PC-9 (cell line): ENCODE data around the gene STAU1. TPM values are rescaled to one million over a fixed set of nuclear protein-coding genes. Genes with fewer than 3 reads are reported as not detected.

Experiments used
- BruUV-seq: library from RNA; stranded (reverse); fragments of 400-500 nt; replicated peaks from 2 replicates; lab custom pipeline; 2021; lab: Mats Ljungman, UMichigan
- CTCF ChIA-PET: fragments of 300-600 bp; sonication (Branson Sonifier 250); formaldehyde crosslinking; loops from one replicate; lab custom pipeline; 2022; ENCODE audit warnings: antibody characterized with exemption; lab: Charles Lee
- POLR2A ChIA-PET: fragments of 300-600 bp; sonication (Branson Sonifier 250); formaldehyde crosslinking; loops from one replicate; lab custom pipeline; 2022; ENCODE audit warnings: antibody characterized with exemption; ENCODE audit not compliant: unreplicated experiment; lab: Charles Lee
- DNase-seq, 2 experiments: peaks; one replicate each; pipeline versions ENCODE4 v3.0.0 to v3.0.0-alpha.2; 2015 to 2022; ENCODE audit warnings: mixed read lengths in 1 of 2
- H2AFZ ChIP-seq: fragments of 200-600 bp; sonication (generic); 2 replicates; pipeline ENCODE4 v1.8.1; 2017; ENCODE audit warnings: antibody characterized with exemption
- H3F3A ChIP-seq: fragments of 200-600 bp; sonication (generic); 2 replicates; pipeline ENCODE4 v1.8.1; 2017; ENCODE audit warnings: antibody characterized with exemption, mild to moderate bottlenecking, low read depth; ENCODE audit not compliant: insufficient read depth
- H3K27ac ChIP-seq: fragments of 200-600 bp; sonication (generic); 2 replicates; pipeline ENCODE4 v1.6.1; 2016; ENCODE audit warnings: mixed run types
- H3K27me3 ChIP-seq: fragments of 200-600 bp; sonication (generic); 2 replicates; pipeline ENCODE4 v1.6.1; 2016; ENCODE audit warnings: low read depth, mixed run types; ENCODE audit not compliant: insufficient read depth
- H3K36me3 ChIP-seq: fragments of 200-600 bp; sonication (generic); 2 replicates; pipeline ENCODE4 v1.6.1; 2016; ENCODE audit warnings: low read depth, mixed run types
- H3K4me1 ChIP-seq: fragments of 200-600 bp; sonication (generic); replicated peaks from 2 replicates; pipeline ENCODE4 v1.6.1; 2016; ENCODE audit warnings: mixed run types; ENCODE audit not compliant: insufficient read depth
- H3K4me2 ChIP-seq: fragments of 200-600 bp; sonication (generic); 2 replicates; pipeline ENCODE4 v1.6.1; 2017; ENCODE audit warnings: mixed run types
- H3K4me3 ChIP-seq: fragments of 200-600 bp; sonication (generic); 2 replicates; pipeline ENCODE4 v1.6.1; 2016; ENCODE audit warnings: mixed run types
- H3K79me2 ChIP-seq: fragments of 200-600 bp; sonication (generic); 2 replicates; pipeline ENCODE4 v1.6.1; 2017; ENCODE audit warnings: low read depth, mixed run types
- H3K9me2 ChIP-seq: fragments of 200-600 bp; sonication (generic); 2 replicates; pipeline ENCODE4 v1.8.1; 2017; ENCODE audit warnings: mild to moderate bottlenecking; ENCODE audit not compliant: insufficient read depth
- H3K9me3 ChIP-seq: fragments of 200-600 bp; sonication (generic); 2 replicates; pipeline ENCODE4 v1.8.1; 2016; ENCODE audit warnings: low read depth; ENCODE audit not compliant: insufficient read depth
- H4K20me1 ChIP-seq: fragments of 200-600 bp; sonication (generic); 2 replicates; pipeline ENCODE4 v1.8.1; 2017; ENCODE audit not compliant: insufficient read depth
- EZH2 ChIP-seq: fragments of 200-600 bp; sonication (generic); IDR thresholded peaks from 2 replicates; pipeline ENCODE4 v1.8.0; 2017; ENCODE audit warnings: antibody characterized with exemption, low read depth
- intact Hi-C: fragments of 100-400 bp; cut with micrococcal nuclease; formaldehyde crosslinking; loops from one replicate; pipeline ENCODE4 v1.10.0; 2022; ENCODE audit not compliant: unreplicated experiment
- total RNA-seq: library from RNA; stranded (reverse); gene quantifications from 2 replicates; pipeline ENCODE4 v1.2.3, GENCODE V29; 2021
- TF ChIP-seq, protein P1 (sequence below): fragments of 200-600 bp; sonication (generic); conservative IDR thresholded peaks from 2 replicates; pipeline ENCODE4 v1.6.1; 2017; ENCODE audit warnings: mixed run types, antibody characterized with exemption, mild to moderate bottlenecking, moderate library complexity

Gene STAU1
- total RNA-seq, 1 experiment from 2014 or later, result 153 TPM

GRCh38 chr20:49187330-49187850, 744 bp downstream of the STAU1 start:
- CTCF ChIA-PET, result interaction anchor here (0.6 to 1.0 kb wide), 2 partner anchors 8 to 31 kb away, joined by 3 to 4 read pairs; no protein-coding TSS in a partner anchor
- POLR2A ChIA-PET, result no interaction called here
- H3K36me3 ChIP-seq, result peaks cover 7% of the 10 kb centered on the region; the same call in 1 of the 2 replicates
- no peaks in the 10 kb centered on the region for H3K9me3 ChIP-seq
- no peaks in the 10 kb centered on the region for H3K27me3 ChIP-seq
- H3F3A ChIP-seq, result peaks cover 4% of the 10 kb centered on the region; the same call in 1 of the 2 replicates
- H3K9me2 ChIP-seq, result no peaks in the 10 kb centered on the region
- peak overlapping the region; percentile 79 for H3K4me2 ChIP-seq
- TF ChIP-seq, protein P1, sequence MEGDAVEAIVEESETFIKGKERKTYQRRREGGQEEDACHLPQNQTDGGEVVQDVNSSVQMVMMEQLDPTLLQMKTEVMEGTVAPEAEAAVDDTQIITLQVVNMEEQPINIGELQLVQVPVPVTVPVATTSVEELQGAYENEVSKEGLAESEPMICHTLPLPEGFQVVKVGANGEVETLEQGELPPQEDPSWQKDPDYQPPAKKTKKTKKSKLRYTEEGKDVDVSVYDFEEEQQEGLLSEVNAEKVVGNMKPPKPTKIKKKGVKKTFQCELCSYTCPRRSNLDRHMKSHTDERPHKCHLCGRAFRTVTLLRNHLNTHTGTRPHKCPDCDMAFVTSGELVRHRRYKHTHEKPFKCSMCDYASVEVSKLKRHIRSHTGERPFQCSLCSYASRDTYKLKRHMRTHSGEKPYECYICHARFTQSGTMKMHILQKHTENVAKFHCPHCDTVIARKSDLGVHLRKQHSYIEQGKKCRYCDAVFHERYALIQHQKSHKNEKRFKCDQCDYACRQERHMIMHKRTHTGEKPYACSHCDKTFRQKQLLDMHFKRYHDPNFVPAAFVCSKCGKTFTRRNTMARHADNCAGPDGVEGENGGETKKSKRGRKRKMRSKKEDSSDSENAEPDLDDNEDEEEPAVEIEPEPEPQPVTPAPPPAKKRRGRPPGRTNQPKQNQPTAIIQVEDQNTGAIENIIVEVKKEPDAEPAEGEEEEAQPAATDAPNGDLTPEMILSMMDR, result no peak
- no peak for TF ChIP-seq EZH2
- H3K4me3 ChIP-seq, result peak overlapping the region; percentile 99
- H3K79me2 ChIP-seq, result peaks cover 54% of the 10 kb centered on the region
- peaks cover 47% of the 10 kb centered on the region for H4K20me1 ChIP-seq
- peak overlapping the region; percentile 16; the same call in 1 of the 2 replicates for H3K27ac ChIP-seq
- no peak for DNase-seq
- H2AFZ ChIP-seq, result peak overlapping the region; percentile 73
- intact Hi-C loops, result no loop called here
- H3K4me1 ChIP-seq, result peaks cover 7% of the 10 kb centered on the region
- no TSS peak for BruUV-seq

- TF ChIP-seq, protein P1, result no peak
- no peak for TF ChIP-seq EZH2
- H3K27ac ChIP-seq, result peak overlapping the region; percentile 16
- no peaks in the 10 kb centered on the region for H3K9me3 ChIP-seq
- ChIA-PET CTCF (interaction anchor here (1.0 kb wide), 1 partner anchor 7 kb away, joined by 4 read pairs; no protein-coding TSS in a partner anchor), POLR2A (interaction anchor here (0.6 to 0.7 kb wide), 2 partner anchors 10 to 30 kb away, joined by 3 to 14 read pairs; no protein-coding TSS in a partner anchor)
- peaks cover 7% of the 10 kb centered on the region; the same call in 1 of the 2 replicates for H3K36me3 ChIP-seq
- intact Hi-C loops, result no loop called here
- TSS peak; percentile 47 for BruUV-seq
- peaks cover 53% of the 10 kb centered on the region for H4K20me1 ChIP-seq
- H3K4me2 ChIP-seq, result peak overlapping the region; percentile 79
- H3K27me3 ChIP-seq, result no peaks in the 10 kb centered on the region
- H3K9me2 ChIP-seq, result no peaks in the 10 kb centered on the region
- H3K4me3 ChIP-seq, result peak overlapping the region; percentile 99
- H3K79me2 ChIP-seq, result peaks cover 60% of the 10 kb centered on the region
- peaks cover 7% of the 10 kb centered on the region for H3K4me1 ChIP-seq
- peak overlapping the region; percentile 73 for H2AFZ ChIP-seq
- DNase-seq, result peak; percentile 49 to 52
- H3F3A ChIP-seq, result peaks cover 4% of the 10 kb centered on the region; the same call in 1 of the 2 replicates
Observed at GRCh38 chr20:49186535-49187329, 1.4 kb downstream of the STAU1 start.

GRCh38 chr20:49185071-49185761, 2.9 kb downstream of the STAU1 start:
- BruUV-seq, result no TSS peak
- ChIA-PET CTCF (interaction anchor here (0.6 to 1.3 kb wide), 2 partner anchors 32 to 60 kb away, joined by 4 to 8 read pairs; no protein-coding TSS in a partner anchor), POLR2A (no interaction called here)
- Histone ChIP-seq H3K36me3 (peaks cover 7% of the 10 kb centered on the region; the same call in 1 of the 2 replicates), H3K27me3 (no peaks in the 10 kb centered on the region), H3F3A (peaks cover 13% of the 10 kb centered on the region; the same call in 1 of the 2 replicates), H3K27ac (no peak overlapping the region), H3K9me3 (no peaks in the 10 kb centered on the region), H3K4me2 (peak overlapping the region; percentile 79; the same call in 1 of the 2 replicates), H4K20me1 (peaks cover 69% of the 10 kb centered on the region), H2AFZ (no peak overlapping the region), H3K4me1 (peaks cover 19% of the 10 kb centered on the region), H3K9me2 (no peaks in the 10 kb centered on the region), H3K79me2 (peaks cover 75% of the 10 kb centered on the region), H3K4me3 (no peak overlapping the region)
- no peak for DNase-seq
- TF ChIP-seq, protein P1, result no peak
- no peak for TF ChIP-seq EZH2
- intact Hi-C loops, result no loop called here
